ENCODE measurements around the gene RCC1.
A peak's percentile ranks its signal among the peaks of the same experiment; 100 is the strongest.
"Not testable (repeated sequence)": the region's sequence is repeated elsewhere in the genome, so short reads cannot be mapped to it uniquely, and the experiment has no call there.

The RCC1 gene

GRCh38 chr1:28551381-28551780 is 45.5 kb downstream of the RCC1 start:
- no peak for DNase-seq

GRCh38 chr1:28552758-28553663 is 47.2 kb downstream of the RCC1 start, which contains the start of gene TRNAU1AP:
TSS of gene TRNAU1AP (plus strand) at chr1:28553085. CDS start at chr1:28553111, 26 bp downstream.
- DNase-seq = peak; percentile 97

- DNase-seq = no peak
These were observed 55.0 kb downstream of the RCC1 start for GRCh38 chr1:28560886-28561285.

- DNase-seq = no peak
These were observed 58.5 kb downstream of the RCC1 start for GRCh38 chr1:28564310-28564709.

GRCh38 chr1:28565040-28565439 is 59.2 kb downstream of the RCC1 start:
- no peak for DNase-seq

GRCh38 chr1:28565726-28566125 is 59.9 kb downstream of the RCC1 start:
- DNase-seq = no peak

- no peak for DNase-seq
These were observed 61.1 kb downstream of the RCC1 start for GRCh38 chr1:28566931-28567330.

- DNase-seq = no peak
These were observed 66.1 kb downstream of the RCC1 start for GRCh38 chr1:28571911-28572310.

GRCh38 chr1:28572891-28573290 is 67.0 kb downstream of the RCC1 start:
- not testable (repeated sequence) for DNase-seq

GRCh38 chr1:28573564-28573963 is 67.7 kb downstream of the RCC1 start:
- DNase-seq = no peak

GRCh38 chr1:28577052-28577678 is 71.3 kb downstream of the RCC1 start:
- no peak for DNase-seq

- DNase-seq = no peak
These were observed 72.1 kb downstream of the RCC1 start for GRCh38 chr1:28577738-28578536.

GRCh38 chr1:28578696-28579218 is 72.9 kb downstream of the RCC1 start:
- no peak for DNase-seq

GRCh38 chr1:28579401-28579800 is 73.6 kb downstream of the RCC1 start:
- DNase-seq = no peak

GRCh38 chr1:28580722-28581530 is 75.1 kb downstream of the RCC1 start:
- no peak for DNase-seq

GRCh38 chr1:28581531-28582247 is 75.8 kb downstream of the RCC1 start:
- DNase-seq = peak; percentile 99

GRCh38 chr1:28582248-28582615 is 76.4 kb downstream of the RCC1 start:
- DNase-seq = no peak

- not testable (repeated sequence) for DNase-seq
These were observed 80.9 kb downstream of the RCC1 start for GRCh38 chr1:28586585-28587391.

All from retina (tissue), 1 donor.